Endodermal cell (in vitro differentiated cells): Measurements from ENCODE around the gene SLC39A13. TPM values are rescaled to one million over a fixed set of nuclear protein-coding genes. Genes with fewer than 3 reads are reported as not detected.

Experiments used
- DNase-seq: peaks from one replicate; pipeline ENCODE4 v3.0.0-alpha.2; 2017
- H3K27ac ChIP-seq: 2 replicates; pipeline ENCODE4 v1.5.1; 2013; ENCODE audit warnings: mild to moderate bottlenecking, low read depth, low read length, moderate library complexity
- H3K27me3 ChIP-seq: 2 replicates; pipeline ENCODE4 v1.6.1; 2013; ENCODE audit warnings: mild to moderate bottlenecking, low read length, moderate library complexity; ENCODE audit not compliant: insufficient read depth, control insufficient read depth, poor library complexity, severe bottlenecking
- H3K36me3 ChIP-seq: 2 replicates; pipeline ENCODE4 v1.7.0; 2013; ENCODE audit warnings: mild to moderate bottlenecking, low read length, moderate library complexity; ENCODE audit not compliant: control insufficient read depth, insufficient read depth
- H3K4me1 ChIP-seq: one replicate; pipeline ENCODE4 v1.7.0; 2013; ENCODE audit warnings: low read length; ENCODE audit not compliant: control insufficient read depth, insufficient read depth
- H3K4me3 ChIP-seq: 2 replicates; pipeline ENCODE4 v1.5.1; 2013; ENCODE audit warnings: mild to moderate bottlenecking, low read length, moderate library complexity
- H3K9ac ChIP-seq: 2 replicates; pipeline ENCODE4 v1.6.1; 2013; ENCODE audit warnings: mild to moderate bottlenecking, low read length, moderate library complexity; ENCODE audit not compliant: poor library complexity, severe bottlenecking; ENCODE audit errors: extremely low read depth
- H3K9me3 ChIP-seq: 2 replicates; pipeline ENCODE4 v1.6.1; 2013; ENCODE audit warnings: mild to moderate bottlenecking, low read length, moderate library complexity; ENCODE audit not compliant: control insufficient read depth
- H3K27ac Mint-ChIP-seq: 2 replicates; pipeline ENCODE4 v1.8.0; 2020; ENCODE audit warnings: mixed read lengths
- H3K27me3 Mint-ChIP-seq: 2 replicates; pipeline ENCODE4 v1.8.0; 2021; ENCODE audit warnings: mild to moderate bottlenecking, mixed read lengths; ENCODE audit not compliant: insufficient read depth
- H3K36me3 Mint-ChIP-seq: 2 replicates; pipeline ENCODE4 v1.8.0; 2020; ENCODE audit warnings: low read depth, mixed read lengths
- H3K4me1 Mint-ChIP-seq: 2 replicates; pipeline ENCODE4 v1.8.0; 2020; ENCODE audit warnings: mixed read lengths
- H3K4me3 Mint-ChIP-seq: 2 replicates; pipeline ENCODE4 v1.8.0; 2020; ENCODE audit warnings: mild to moderate bottlenecking, moderate library complexity, mixed read lengths
- H3K9me3 Mint-ChIP-seq: 2 replicates; pipeline ENCODE4 v1.8.0; 2020; ENCODE audit warnings: mild to moderate bottlenecking, mixed read lengths
- WGBS, 2 experiments: methylation state at CpG; one replicate each; pipeline versions ENCODE4 v1.1.5 to v1.1.7; 2013; ENCODE audit warnings: missing lambda C conversion rate in 2 of 2, mixed read lengths in 1 of 2; ENCODE audit not compliant: insufficient coverage in 1 of 2, insufficient read length in 1 of 2; 5-methylcytosine and 5-hydroxymethylcytosine counted together
- total RNA-seq, 2 donors: library from RNA; stranded (reverse); fragmentation: NEBNext Ultra II Directional in 1 of 2; extraction: Animal tissue kit (Norgen Biotek cat#: 25700) in 1 of 2; gene quantifications; 2 replicates in 1 of 2; 3 replicates in 1 of 2; pipeline ENCODE4 v1.2.1, GENCODE V29; 2021
- TF ChIP-seq, protein P1 (sequence below): fragments of 200-600 bp; sonication (generic); conservative IDR thresholded peaks from 2 replicates; pipeline ENCODE4 v1.5.0; 2021; ENCODE audit warnings: antibody characterized with exemption, mild to moderate bottlenecking

Gene SLC39A13
- total RNA-seq, 2 donors from 2014 or later, result 34.7 to 40.4 TPM

DNA sequence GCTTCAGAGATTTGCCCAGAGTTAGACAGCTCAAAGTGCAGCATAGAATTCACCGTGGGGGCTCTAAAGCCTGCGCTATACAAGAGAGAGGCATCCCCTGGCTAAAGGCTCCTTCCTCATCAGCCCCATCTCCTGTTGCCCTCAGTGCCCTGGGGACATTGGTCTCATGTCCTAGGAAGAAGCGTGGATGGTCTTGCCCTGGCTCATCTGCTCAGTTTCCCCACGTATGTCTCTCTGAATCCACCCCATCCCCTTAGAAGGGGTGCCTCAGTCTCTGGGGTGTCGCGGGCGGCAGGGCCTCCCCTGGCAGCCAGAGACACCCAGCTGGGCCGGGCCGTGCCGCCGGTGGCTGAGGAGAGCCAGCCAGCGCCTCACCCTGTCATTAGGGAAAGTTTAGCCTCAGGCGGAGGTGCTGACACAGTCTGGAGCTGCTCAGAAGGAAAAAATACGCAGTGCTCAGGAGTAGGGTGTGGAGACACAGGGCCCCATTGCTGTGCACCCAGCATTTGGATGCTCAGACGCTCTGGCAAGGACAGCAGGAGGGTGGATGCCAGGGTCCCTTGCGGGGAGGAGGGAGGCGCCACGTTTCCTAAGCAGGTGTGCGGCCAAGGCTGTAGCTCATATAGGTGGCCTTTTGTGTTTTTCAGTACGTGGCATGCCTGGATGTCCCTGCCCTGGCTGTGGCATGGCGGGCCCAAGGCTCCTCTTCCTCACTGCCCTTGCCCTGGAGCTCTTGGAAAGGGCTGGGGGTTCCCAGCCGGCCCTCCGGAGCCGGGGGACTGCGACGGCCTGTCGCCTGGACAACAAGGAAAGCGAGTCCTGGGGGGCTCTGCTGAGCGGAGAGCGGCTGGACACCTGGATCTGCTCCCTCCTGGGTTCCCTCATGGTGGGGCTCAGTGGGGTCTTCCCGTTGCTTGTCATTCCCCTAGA is 1.3 kb downstream of the SLC39A13 start:
- H3K36me3 Mint-ChIP-seq, result peaks cover 16% of the 10 kb centered on the region
- peaks cover 19% of the 10 kb centered on the region for H3K36me3 ChIP-seq
- H3K27me3 Mint-ChIP-seq, result no peaks in the 10 kb centered on the region
- no peaks in the 10 kb centered on the region for H3K9me3 Mint-ChIP-seq
- H3K4me3 Mint-ChIP-seq, result peak overlapping the region; percentile 82
- peaks cover 9% of the 10 kb centered on the region for H3K4me1 Mint-ChIP-seq
- H3K27ac ChIP-seq, result no peak overlapping the region
- TF ChIP-seq, protein P1, sequence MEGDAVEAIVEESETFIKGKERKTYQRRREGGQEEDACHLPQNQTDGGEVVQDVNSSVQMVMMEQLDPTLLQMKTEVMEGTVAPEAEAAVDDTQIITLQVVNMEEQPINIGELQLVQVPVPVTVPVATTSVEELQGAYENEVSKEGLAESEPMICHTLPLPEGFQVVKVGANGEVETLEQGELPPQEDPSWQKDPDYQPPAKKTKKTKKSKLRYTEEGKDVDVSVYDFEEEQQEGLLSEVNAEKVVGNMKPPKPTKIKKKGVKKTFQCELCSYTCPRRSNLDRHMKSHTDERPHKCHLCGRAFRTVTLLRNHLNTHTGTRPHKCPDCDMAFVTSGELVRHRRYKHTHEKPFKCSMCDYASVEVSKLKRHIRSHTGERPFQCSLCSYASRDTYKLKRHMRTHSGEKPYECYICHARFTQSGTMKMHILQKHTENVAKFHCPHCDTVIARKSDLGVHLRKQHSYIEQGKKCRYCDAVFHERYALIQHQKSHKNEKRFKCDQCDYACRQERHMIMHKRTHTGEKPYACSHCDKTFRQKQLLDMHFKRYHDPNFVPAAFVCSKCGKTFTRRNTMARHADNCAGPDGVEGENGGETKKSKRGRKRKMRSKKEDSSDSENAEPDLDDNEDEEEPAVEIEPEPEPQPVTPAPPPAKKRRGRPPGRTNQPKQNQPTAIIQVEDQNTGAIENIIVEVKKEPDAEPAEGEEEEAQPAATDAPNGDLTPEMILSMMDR, result no peak
- H3K9me3 ChIP-seq, result no peaks in the 10 kb centered on the region
- no peaks in the 10 kb centered on the region for H3K27me3 ChIP-seq
- 94% methylated on average over 19 to 31 of the region's 31 CpGs for WGBS, 2 experiments
- peak overlapping the region; percentile 85 for H3K27ac Mint-ChIP-seq
- peak; percentile 37 for DNase-seq
- H3K4me3 ChIP-seq, result peak overlapping the region; percentile 97
- peaks cover 2% of the 10 kb centered on the region for H3K4me1 ChIP-seq
- H3K9ac ChIP-seq, result no peak overlapping the region

DNA sequence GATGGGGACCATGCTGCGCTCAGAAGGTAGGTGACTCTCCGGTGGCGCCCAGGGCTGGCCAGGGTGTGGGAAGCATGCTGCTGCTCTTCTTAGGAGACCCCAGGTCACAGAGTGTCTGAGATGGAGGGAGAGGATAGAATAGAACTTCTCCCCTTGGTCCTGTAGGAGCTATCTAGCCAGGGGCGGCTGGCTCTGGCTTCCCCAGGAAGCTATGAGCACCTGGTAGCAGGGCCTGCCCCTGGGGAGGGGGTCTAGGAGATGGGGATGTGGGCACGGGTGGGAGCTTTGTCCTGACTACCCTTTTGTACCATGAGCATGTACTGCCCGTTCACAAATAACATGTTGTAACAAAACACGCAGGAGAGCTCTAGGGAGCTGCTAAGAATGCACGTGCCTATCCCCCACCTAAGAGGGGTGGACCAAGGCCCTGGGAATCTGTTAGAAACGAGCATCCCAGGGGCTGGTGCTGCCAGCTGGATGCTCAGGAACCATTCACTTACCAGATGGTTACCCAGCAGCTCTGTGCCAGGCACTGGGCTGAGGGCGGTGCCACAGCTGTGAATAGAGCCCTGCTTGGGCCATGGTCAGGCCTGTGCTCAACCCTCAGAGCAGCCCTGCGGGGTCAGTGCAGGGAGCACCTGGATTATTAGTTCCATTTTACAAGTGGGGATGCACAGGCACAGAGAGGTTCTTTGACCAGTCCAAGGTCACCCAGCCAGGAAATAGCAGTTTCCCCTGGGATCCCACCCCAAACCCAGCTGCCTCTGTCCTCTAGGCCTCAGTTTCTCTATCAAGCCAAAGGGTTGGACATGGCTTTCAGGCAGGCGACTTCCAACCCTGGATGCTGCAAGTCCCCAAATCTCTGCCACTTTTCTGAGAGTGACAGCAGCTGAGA is 2.2 kb downstream of the SLC39A13 start:
- no peak overlapping the region for H3K9ac ChIP-seq
- H3K9me3 ChIP-seq, result no peaks in the 10 kb centered on the region
- Mint-ChIP-seq H3K4me1 (peaks cover 5% of the 10 kb centered on the region), H3K4me3 (no peak overlapping the region), H3K9me3 (no peaks in the 10 kb centered on the region), H3K27ac (no peak overlapping the region), H3K36me3 (peaks cover 16% of the 10 kb centered on the region), H3K27me3 (no peaks in the 10 kb centered on the region)
- WGBS, 2 experiments, result 92 to 93% methylated on average over 6 to 12 of the region's 12 CpGs
- DNase-seq, result peak; percentile 40
- no peak overlapping the region for H3K4me3 ChIP-seq
- TF ChIP-seq, protein P1, result no peak
- H3K4me1 ChIP-seq, result peaks cover 2% of the 10 kb centered on the region
- peaks cover 19% of the 10 kb centered on the region for H3K36me3 ChIP-seq
- no peaks in the 10 kb centered on the region for H3K27me3 ChIP-seq
- no peak overlapping the region for H3K27ac ChIP-seq

DNA sequence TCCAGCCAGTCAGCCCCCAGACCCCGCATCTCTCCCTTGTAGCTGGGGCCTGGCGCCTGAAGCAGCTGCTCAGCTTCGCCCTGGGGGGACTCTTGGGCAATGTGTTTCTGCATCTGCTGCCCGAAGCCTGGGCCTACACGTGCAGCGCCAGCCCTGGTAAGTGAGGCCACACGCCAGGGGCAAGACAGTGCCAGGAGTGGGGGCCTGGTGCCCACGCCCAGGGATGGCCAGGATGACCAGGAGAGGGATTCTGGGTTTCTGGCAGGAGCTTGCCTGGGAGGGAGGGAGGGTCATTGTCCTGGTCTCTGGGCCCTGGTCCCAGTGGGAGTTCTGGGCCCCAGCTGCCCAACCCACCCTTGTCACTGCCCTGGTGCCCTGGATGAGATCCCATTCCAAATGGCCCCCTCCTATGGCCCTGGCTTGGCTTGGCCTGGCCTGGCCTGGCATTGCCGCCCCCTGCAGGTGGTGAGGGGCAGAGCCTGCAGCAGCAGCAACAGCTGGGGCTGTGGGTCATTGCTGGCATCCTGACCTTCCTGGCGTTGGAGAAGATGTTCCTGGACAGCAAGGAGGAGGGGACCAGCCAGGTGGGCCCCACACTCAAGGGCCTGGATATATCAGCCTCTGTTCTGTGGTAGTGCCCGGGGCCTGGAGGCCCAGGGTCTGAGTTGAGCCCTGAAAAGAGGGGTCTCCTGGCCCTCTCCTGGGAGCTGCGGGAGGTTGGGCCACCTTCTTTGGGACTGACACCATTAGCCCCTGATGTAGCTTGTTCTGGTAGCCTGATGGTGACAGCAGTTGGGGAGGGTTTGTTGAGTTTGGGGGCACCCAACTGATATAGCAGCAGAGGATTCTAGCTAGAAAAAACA is 3.7 kb downstream of the SLC39A13 start:
- no peak overlapping the region for H3K4me3 ChIP-seq
- H3K36me3 Mint-ChIP-seq, result peaks cover 20% of the 10 kb centered on the region
- H3K4me1 Mint-ChIP-seq, result peaks cover 3% of the 10 kb centered on the region
- no peak overlapping the region for H3K9ac ChIP-seq
- peaks cover 2% of the 10 kb centered on the region for H3K4me1 ChIP-seq
- peak; percentile 94 for DNase-seq
- no peaks in the 10 kb centered on the region for H3K27me3 ChIP-seq
- no peaks in the 10 kb centered on the region for H3K9me3 ChIP-seq
- peaks cover 19% of the 10 kb centered on the region for H3K36me3 ChIP-seq
- TF ChIP-seq, protein P1, result peak; percentile 94
- no peak overlapping the region for H3K4me3 Mint-ChIP-seq
- H3K9me3 Mint-ChIP-seq, result no peaks in the 10 kb centered on the region
- WGBS, 2 experiments, result 86 to 99% methylated on average over 8 to 12 of the region's 12 CpGs
- no peak overlapping the region for H3K27ac Mint-ChIP-seq
- no peaks in the 10 kb centered on the region for H3K27me3 Mint-ChIP-seq
- no peak overlapping the region for H3K27ac ChIP-seq
